ENCODE data around the gene UGT1A6. TPM values are rescaled to one million over a fixed set of nuclear protein-coding genes. Genes with fewer than 3 reads are reported as not detected.

The UGT1A6 gene
- total RNA-seq, 1 donor from 2014 or later, result not detected

DNA sequence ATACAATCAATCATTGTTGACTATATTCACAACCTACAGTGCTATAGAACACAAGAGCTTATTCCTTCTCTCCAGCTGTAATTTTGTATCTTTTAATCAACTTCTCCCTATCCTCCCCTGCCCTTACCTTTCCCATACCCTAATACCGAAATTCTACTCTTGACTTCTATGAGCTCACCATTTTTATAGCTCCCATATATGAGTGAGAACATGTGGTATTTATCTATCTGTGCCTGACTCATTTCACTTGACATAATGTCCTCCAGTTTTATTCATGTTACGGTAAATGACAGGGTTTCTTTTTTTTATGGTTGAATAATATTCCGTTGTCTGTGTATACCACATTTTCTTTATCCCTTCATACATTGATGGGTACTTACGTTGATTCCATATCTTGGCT is 88.1 kb downstream of the UGT1A6 start:
- no peaks in the 10 kb centered on the region for H3K36me3 Mint-ChIP-seq (ENCODE audit: insufficient read depth)
- peaks cover 6% of the 10 kb centered on the region for H3K9me3 Mint-ChIP-seq (ENCODE audit: low read depth)
- DNase-seq (ENCODE audit: low spot score, unreplicated experiment), result no peak
- no peak overlapping the region for H3K4me3 Mint-ChIP-seq (ENCODE audit: low read depth)
- H3K4me1 Mint-ChIP-seq (ENCODE audit: low read depth), result no peaks in the 10 kb centered on the region
- H3K27me3 Mint-ChIP-seq, result peaks cover 14% of the 10 kb centered on the region
- TF ChIP-seq, protein P1, sequence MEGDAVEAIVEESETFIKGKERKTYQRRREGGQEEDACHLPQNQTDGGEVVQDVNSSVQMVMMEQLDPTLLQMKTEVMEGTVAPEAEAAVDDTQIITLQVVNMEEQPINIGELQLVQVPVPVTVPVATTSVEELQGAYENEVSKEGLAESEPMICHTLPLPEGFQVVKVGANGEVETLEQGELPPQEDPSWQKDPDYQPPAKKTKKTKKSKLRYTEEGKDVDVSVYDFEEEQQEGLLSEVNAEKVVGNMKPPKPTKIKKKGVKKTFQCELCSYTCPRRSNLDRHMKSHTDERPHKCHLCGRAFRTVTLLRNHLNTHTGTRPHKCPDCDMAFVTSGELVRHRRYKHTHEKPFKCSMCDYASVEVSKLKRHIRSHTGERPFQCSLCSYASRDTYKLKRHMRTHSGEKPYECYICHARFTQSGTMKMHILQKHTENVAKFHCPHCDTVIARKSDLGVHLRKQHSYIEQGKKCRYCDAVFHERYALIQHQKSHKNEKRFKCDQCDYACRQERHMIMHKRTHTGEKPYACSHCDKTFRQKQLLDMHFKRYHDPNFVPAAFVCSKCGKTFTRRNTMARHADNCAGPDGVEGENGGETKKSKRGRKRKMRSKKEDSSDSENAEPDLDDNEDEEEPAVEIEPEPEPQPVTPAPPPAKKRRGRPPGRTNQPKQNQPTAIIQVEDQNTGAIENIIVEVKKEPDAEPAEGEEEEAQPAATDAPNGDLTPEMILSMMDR (IDR thresholded peaks at IDR 0.05; ENCODE audit: unreplicated experiment), result no peak
- no peak overlapping the region for H3K27ac Mint-ChIP-seq

DNA sequence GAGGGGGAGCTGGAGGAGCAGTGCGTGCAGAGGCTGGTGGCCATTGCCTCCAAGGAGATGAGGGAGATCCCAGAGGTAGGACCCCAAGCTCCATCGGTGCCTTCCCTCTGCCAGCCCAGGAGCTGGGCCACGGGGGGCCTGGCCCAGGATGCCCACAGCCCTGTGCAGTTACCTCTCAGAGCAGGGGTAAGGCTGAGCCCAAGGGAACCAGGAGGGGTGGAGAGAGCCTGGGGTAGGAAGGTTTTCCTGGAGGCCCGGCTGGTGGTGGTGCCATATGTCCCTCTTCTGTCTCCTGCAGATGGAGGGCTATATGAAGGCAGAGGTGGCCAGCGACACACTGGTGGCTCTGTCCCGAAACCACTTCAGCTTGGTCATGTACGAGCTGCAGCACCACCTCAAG is 96.9 kb downstream of the UGT1A6 start:
- H3K36me3 Mint-ChIP-seq (ENCODE audit: insufficient read depth), result no peaks in the 10 kb centered on the region
- no peaks in the 10 kb centered on the region for H3K9me3 Mint-ChIP-seq (ENCODE audit: low read depth)
- H3K4me1 Mint-ChIP-seq (ENCODE audit: low read depth), result no peaks in the 10 kb centered on the region
- no peak overlapping the region for H3K27ac Mint-ChIP-seq
- H3K4me3 Mint-ChIP-seq (ENCODE audit: low read depth), result no peak overlapping the region
- DNase-seq (ENCODE audit: low spot score, unreplicated experiment), result no peak
- TF ChIP-seq, protein P1 (IDR thresholded peaks at IDR 0.05; ENCODE audit: unreplicated experiment), result no peak
- peaks cover 11% of the 10 kb centered on the region for H3K27me3 Mint-ChIP-seq

DNA sequence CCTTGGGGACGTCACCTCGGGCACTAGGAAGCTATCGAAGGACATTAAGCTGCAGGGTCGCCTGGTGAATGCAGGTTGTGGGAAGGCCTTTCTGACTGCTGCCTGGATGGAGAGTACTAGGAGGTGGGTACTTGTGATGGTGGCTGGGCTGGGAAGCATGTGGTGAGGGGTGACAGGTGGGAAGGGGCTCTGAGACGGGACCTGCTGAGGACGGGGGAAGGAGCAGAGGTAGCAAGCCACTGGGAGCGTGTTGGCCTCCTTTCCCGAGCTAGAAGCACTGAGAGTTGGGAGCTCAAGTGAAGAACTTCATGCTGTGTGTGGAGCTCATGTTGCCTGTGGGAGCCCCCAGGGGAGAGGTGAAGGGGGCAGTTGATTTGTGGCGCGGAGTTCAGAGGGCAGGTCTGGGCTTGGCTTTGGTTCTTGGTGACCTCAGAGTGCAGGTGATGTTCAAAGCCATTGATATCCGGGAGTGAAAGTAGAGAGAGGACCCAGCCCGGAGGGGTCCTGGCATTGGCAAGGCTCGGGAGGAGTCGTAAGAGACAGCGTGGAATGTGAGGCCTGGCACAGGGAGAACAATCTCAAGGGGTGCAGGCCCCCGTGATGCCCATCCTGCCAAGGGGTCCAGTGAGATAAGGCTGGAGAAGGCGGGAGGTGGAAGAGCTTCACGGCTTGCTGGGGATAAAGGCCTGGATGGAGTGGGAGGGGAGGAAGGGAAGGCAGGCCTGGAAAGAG is 98.6 kb downstream of the UGT1A6 start:
- H3K27ac Mint-ChIP-seq, result no peak overlapping the region
- H3K36me3 Mint-ChIP-seq (ENCODE audit: insufficient read depth), result no peaks in the 10 kb centered on the region
- H3K4me3 Mint-ChIP-seq (ENCODE audit: low read depth), result no peak overlapping the region
- H3K9me3 Mint-ChIP-seq (ENCODE audit: low read depth), result no peaks in the 10 kb centered on the region
- DNase-seq (ENCODE audit: low spot score, unreplicated experiment), result no peak
- H3K4me1 Mint-ChIP-seq (ENCODE audit: low read depth), result no peaks in the 10 kb centered on the region
- H3K27me3 Mint-ChIP-seq, result peaks cover 11% of the 10 kb centered on the region
- TF ChIP-seq, protein P1 (IDR thresholded peaks at IDR 0.05; ENCODE audit: unreplicated experiment), result no peak

DNA sequence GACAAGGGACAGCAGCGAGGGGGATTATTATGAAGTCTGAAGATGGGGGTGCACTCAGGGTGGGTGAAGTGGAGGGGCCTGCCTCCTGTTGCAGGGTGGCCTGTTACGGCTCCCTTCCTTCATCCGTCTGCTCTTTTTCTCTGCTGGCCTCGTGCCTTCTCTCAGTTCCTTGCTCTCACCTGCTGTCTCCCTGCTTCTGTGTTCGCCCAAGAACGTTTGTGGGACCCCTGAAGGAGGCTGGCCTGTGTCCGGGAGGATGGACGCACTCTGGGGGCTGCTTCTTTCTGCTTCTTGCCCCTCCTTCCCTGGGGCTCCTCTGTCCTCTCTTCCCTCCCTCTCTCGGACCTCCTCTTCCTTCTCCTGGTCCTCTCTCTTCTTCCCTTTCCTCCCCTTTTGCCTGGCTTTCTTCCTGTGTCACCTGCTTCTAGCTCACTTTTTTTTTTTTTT is 99.2 kb downstream of the UGT1A6 start:
- TF ChIP-seq, protein P1 (IDR thresholded peaks at IDR 0.05; ENCODE audit: unreplicated experiment), result no peak
- Mint-ChIP-seq H3K9me3 (ENCODE audit: low read depth) (no peaks in the 10 kb centered on the region), H3K4me1 (ENCODE audit: low read depth) (no peaks in the 10 kb centered on the region), H3K4me3 (ENCODE audit: low read depth) (no peak overlapping the region), H3K27me3 (peaks cover 11% of the 10 kb centered on the region), H3K27ac (no peak overlapping the region), H3K36me3 (ENCODE audit: insufficient read depth) (no peaks in the 10 kb centered on the region)
- no peak for DNase-seq (ENCODE audit: low spot score, unreplicated experiment)

DNA sequence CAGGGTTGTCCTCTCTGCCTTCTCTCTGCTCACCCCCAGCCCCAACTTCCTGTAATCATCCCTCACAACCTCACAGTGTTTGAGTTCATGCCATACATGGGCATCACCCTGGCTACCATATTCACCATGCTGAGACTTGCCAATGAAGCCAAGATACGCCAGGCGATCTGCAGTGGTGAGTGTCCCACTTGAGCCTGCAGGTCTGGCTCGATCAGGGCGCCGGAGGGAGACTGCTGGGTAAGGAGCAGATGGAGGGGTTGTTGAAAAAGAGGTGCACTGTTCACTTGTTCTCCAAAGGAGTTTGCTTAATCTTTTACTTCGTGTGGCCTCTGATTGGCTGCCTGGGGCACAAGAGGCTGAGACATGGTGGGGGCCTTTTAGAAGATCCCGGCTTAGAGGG is 100.0 kb downstream of the UGT1A6 start:
- Mint-ChIP-seq H3K27me3 (peaks cover 11% of the 10 kb centered on the region), H3K9me3 (ENCODE audit: low read depth) (no peaks in the 10 kb centered on the region), H3K27ac (no peak overlapping the region), H3K4me3 (ENCODE audit: low read depth) (no peak overlapping the region), H3K4me1 (ENCODE audit: low read depth) (no peaks in the 10 kb centered on the region), H3K36me3 (ENCODE audit: insufficient read depth) (no peaks in the 10 kb centered on the region)
- no peak for DNase-seq (ENCODE audit: low spot score, unreplicated experiment)
- TF ChIP-seq, protein P1 (IDR thresholded peaks at IDR 0.05; ENCODE audit: unreplicated experiment), result no peak

Measured in progenitor cell of endocrine pancreas (in vitro differentiated cells).